HL-60 (cell line): ENCODE data around the gene PHKA1.

ENCODE experiments used
- CTCF ChIP-seq: IDR thresholded peaks from one replicate; pipeline ENCODE4 v1.5.1; 2011; ENCODE audit warnings: low read length, control low read depth, inconsistent platforms; ENCODE audit not compliant: insufficient read depth
- REST ChIP-seq: IDR thresholded peaks from 2 replicates; pipeline ENCODE4 v1.6.1; 2012; ENCODE audit warnings: low read depth; ENCODE audit not compliant: insufficient replicate concordance

- TF ChIP-seq CTCF (no peak), REST (no peak)
Observed at GRCh38 chrX:72540318-72540717, 173.8 kb downstream of the PHKA1 start.
